H7 (cell line): ENCODE results near the gene ITPR1. TPM values are rescaled to one million over a fixed set of nuclear protein-coding genes. Genes with fewer than 3 reads are reported as not detected.

ENCODE experiments used
- DNase-seq: peaks from one replicate; pipeline ENCODE4 v3.0.0; 2012
- H3K27me3 ChIP-seq: 2 replicates; pipeline ENCODE4 v1.6.0; 2011; ENCODE audit warnings: mild to moderate bottlenecking, low read length; ENCODE audit not compliant: control insufficient read depth, insufficient read depth
- H3K36me3 ChIP-seq: replicated peaks from 2 replicates; pipeline ENCODE4 v1.5.1; 2011; ENCODE audit warnings: low read length; ENCODE audit not compliant: control insufficient read depth, insufficient read depth
- H3K4me3 ChIP-seq: 2 replicates; pipeline ENCODE4 v1.5.1; 2011; ENCODE audit warnings: low read depth, mild to moderate bottlenecking, control low read depth, low read length, moderate library complexity; ENCODE audit not compliant: insufficient read depth
- total RNA-seq: library from RNA; depleted of rRNA; stranded (reverse); fragments of >200 nt; shearing (Covaris generic); gene quantifications from 2 replicates; pipeline ENCODE4 v1.2.3, GENCODE V29; 2014

Gene ITPR1
- total RNA-seq, 1 experiment from 2014 or later: 4.4 TPM

DNA sequence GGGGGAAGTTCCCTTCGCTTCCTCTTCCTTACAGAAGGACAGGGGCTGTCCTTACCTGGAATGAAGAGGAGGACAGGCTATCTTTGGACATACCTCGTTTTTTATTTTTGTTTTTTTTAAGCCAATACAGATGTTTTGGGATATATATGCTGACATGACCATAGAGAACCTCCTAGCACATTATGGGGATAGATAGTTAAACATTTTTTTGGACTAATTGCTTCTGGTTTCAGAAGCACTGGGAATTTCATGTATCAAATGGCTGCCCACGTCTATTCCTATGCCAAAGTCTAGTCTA, 247.9 kb downstream of the ITPR1 start:
- DNase-seq: no peak
- H3K4me3 ChIP-seq: no peak overlapping the region
- H3K36me3 ChIP-seq: no peaks in the 10 kb centered on the region

GRCh38 chr3:4741404-4742307, 248.5 kb downstream of the ITPR1 start:
- H3K36me3 ChIP-seq: no peaks in the 10 kb centered on the region
- DNase-seq: no peak
- no peak overlapping the region for H3K4me3 ChIP-seq
- H3K27me3 ChIP-seq: no peaks in the 10 kb centered on the region

More for the DNA sequence above, 247.9 kb downstream of the ITPR1 start:
- no peaks in the 10 kb centered on the region for H3K27me3 ChIP-seq

DNA sequence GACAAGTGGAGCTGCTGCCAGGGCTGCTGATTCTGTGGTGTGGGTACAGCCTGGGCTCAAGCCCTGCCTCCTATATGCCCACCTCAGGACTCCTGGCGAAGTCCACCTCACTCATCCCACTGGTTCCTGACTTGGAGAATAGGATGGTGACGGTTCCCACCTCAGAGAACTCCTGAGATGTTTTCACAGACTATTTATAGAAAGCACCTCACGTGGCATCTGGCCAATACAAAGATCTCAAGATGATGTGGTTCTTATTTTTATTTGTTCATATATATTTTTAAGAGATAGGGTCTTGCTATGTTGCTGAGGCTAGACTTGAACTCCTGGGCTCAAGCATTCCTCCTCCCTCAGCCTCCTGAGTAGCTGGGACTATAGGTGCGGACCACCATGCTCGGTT, 249.2 kb downstream of the ITPR1 start:
- Histone ChIP-seq H3K27me3 (no peaks in the 10 kb centered on the region), H3K36me3 (no peaks in the 10 kb centered on the region), H3K4me3 (no peak overlapping the region)
- DNase-seq: no peak

- Histone ChIP-seq H3K27me3 (no peaks in the 10 kb centered on the region), H3K36me3 (no peaks in the 10 kb centered on the region), H3K4me3 (no peak overlapping the region)
- DNase-seq: no peak
Observed at GRCh38 chr3:4743371-4743770, 250.2 kb downstream of the ITPR1 start.

- H3K4me3 ChIP-seq: no peak overlapping the region
- H3K36me3 ChIP-seq: no peaks in the 10 kb centered on the region
- DNase-seq: no peak
- no peaks in the 10 kb centered on the region for H3K27me3 ChIP-seq
Observed at GRCh38 chr3:4744405-4745234, 251.5 kb downstream of the ITPR1 start.

- Histone ChIP-seq H3K4me3 (no peak overlapping the region), H3K27me3 (no peaks in the 10 kb centered on the region)
- no peak for DNase-seq
Observed at GRCh38 chr3:4745235-4745610, 252.1 kb downstream of the ITPR1 start.

GRCh38 chr3:4746241-4746958, 253.3 kb downstream of the ITPR1 start:
- H3K36me3 ChIP-seq: no peaks in the 10 kb centered on the region
- H3K27me3 ChIP-seq: no peaks in the 10 kb centered on the region
- no peak for DNase-seq
- H3K4me3 ChIP-seq: no peak overlapping the region

More at GRCh38 chr3:4745235-4745610, 252.1 kb downstream of the ITPR1 start:
- H3K36me3 ChIP-seq: no peaks in the 10 kb centered on the region

GRCh38 chr3:4748127-4748526, 255.0 kb downstream of the ITPR1 start:
- H3K27me3 ChIP-seq: no peaks in the 10 kb centered on the region
- no peak overlapping the region for H3K4me3 ChIP-seq
- no peak for DNase-seq
- H3K36me3 ChIP-seq: no peaks in the 10 kb centered on the region

GRCh38 chr3:4748701-4749378, 255.7 kb downstream of the ITPR1 start:
- no peak overlapping the region for H3K4me3 ChIP-seq
- DNase-seq: no peak
- no peaks in the 10 kb centered on the region for H3K27me3 ChIP-seq
- H3K36me3 ChIP-seq: no peaks in the 10 kb centered on the region

DNA sequence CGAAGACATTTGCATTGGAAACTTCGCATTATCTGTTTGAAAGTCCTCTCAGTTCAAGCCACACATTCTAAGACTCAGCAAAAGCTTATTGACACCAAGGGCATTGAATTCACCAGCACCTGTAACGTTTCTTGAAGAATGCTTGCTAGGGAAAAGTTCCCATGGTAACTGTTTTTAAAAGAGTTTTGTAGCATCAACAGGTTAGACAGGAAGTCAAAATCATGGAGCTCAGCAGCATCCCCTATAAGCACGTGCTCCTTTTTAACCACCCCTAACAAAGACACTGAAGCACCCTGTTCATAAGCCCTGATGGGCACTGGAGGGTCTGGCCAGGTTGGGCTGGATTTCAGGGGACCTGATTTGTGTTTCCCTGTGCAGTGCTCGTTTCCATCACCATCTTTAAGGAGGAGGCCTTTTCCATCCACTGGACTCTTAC, 256.4 kb downstream of the ITPR1 start:
- Histone ChIP-seq H3K4me3 (no peak overlapping the region), H3K36me3 (no peaks in the 10 kb centered on the region), H3K27me3 (no peaks in the 10 kb centered on the region)
- no peak for DNase-seq

DNA sequence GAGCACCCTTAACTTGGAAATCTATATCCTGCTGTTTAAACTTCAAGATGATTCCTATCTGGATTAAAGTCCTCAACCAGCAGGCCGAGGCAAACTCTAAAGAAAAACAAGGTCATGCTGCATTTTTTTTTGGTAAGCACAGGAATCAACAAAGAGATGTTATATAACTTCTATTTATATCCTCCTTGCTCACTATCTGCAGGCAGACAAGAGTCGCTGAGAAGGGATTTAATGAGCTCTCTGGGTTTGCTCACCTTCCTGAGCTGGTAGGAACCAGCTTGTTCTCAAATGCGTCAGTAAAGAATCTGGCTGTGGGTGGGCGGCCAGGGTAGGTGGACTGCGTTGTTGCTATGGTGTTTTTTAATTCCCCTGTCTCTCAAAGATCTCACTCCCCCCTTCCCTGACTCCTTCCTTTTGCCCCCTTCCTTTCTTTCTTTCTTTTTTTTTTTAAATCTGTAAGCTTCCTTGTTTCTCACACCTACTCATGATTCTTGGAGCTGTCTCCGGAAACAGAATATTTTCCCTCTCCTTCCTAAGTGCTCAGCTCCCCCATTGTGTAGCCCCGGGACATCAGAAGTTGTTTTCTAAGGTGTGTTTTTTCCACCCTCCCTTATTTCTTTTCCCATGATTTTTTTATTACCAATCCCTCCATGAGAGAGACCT, 257.3 kb downstream of the ITPR1 start:
- peak; percentile 35 for DNase-seq
- no peaks in the 10 kb centered on the region for H3K27me3 ChIP-seq
- no peak overlapping the region for H3K4me3 ChIP-seq
- H3K36me3 ChIP-seq: no peaks in the 10 kb centered on the region

DNA sequence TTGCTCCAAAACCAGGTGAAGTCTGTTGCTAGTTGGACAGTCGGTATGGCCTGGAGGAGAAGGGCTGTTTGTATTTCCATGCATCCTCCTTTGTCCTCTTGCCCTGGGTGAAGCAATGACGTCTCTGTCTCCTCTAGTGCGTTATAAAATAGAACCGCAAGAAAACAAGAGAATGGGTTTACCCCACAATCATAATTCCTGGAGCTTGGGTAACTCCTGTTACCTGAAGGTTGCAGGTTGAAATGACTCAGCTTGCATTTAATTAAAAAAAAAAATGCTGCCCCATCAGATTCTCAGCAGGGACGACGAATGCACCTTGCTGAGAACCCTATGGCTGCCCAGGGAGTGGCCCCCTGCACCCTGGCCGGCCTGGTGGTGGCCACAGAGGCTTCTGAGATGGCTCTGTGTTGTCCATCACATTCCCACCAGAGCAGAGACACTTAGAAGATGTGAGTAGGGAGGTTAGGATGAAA, 257.9 kb downstream of the ITPR1 start:
- H3K4me3 ChIP-seq: no peak overlapping the region
- no peak for DNase-seq
- no peaks in the 10 kb centered on the region for H3K36me3 ChIP-seq
- no peaks in the 10 kb centered on the region for H3K27me3 ChIP-seq

DNA sequence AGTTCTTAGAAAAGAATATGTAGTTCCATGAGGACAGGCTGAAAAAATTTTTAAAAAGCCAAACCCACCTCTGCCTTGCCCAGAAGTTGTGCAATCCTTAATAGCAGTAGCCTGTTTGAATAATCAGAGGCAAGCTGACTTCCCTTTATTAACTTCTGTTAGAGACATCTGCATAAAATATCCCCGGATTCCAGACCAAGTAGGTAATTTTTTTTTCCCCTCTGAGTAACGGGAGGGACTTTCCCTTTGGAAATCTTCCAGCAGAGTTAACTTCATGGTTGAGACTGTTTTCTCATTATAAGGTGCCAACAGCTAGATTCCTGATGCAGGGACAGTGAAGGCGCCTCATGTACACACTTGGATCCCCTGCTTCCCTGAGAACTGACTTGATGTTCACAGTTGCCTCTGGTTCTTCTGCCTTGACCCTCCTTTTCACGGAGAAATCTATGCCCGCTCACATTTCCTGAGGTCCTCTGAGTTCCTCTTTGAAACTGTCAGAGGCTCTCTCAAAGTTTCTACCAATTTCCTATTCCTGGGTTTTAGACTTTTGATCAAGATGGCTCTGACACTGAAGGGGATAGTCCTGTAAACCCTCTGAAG, 258.5 kb downstream of the ITPR1 start:
- no peaks in the 10 kb centered on the region for H3K27me3 ChIP-seq
- no peaks in the 10 kb centered on the region for H3K36me3 ChIP-seq
- no peak for DNase-seq
- H3K4me3 ChIP-seq: no peak overlapping the region
